Upper lobe of right lung (tissue), 1 donor: Measurements from ENCODE around the gene VCAN. TPM values are rescaled to one million over a fixed set of nuclear protein-coding genes. Genes with fewer than 3 reads are reported as not detected.
A peak's percentile ranks its signal among the peaks of the same experiment; 100 is the strongest.

Experiments
- ATAC-seq: fragments of 200-7000 bp; cut with Tn5 transposase; one replicate; pipeline ENCODE4 v1.9.1; 2020; ENCODE audit warnings: mild to moderate bottlenecking, moderate library complexity
- DNase-seq: peaks from one replicate; pipeline ENCODE4 v3.0.0-alpha.2; 2020
- H3K27ac ChIP-seq: fragments of 200-600 bp; one replicate; pipeline ENCODE4 v1.8.0; 2022
- H3K27me3 ChIP-seq: fragments of 200-600 bp; one replicate; pipeline ENCODE4 v1.8.0; 2022; ENCODE audit warnings: mild to moderate bottlenecking
- H3K36me3 ChIP-seq: fragments of 200-600 bp; one replicate; pipeline ENCODE4 v1.8.0; 2022
- H3K4me1 ChIP-seq: fragments of 200-600 bp; one replicate; pipeline ENCODE4 v1.8.0; 2022
- H3K4me3 ChIP-seq: fragments of 200-600 bp; one replicate; pipeline ENCODE4 v1.8.0; 2022; ENCODE audit warnings: mild to moderate bottlenecking
- H3K9me3 ChIP-seq: fragments of 200-600 bp; one replicate; pipeline ENCODE4 v1.8.0; 2022
- intact Hi-C: fragments of 100-400 bp; cut with DNase I; formaldehyde crosslinking; loops from one replicate; pipeline ENCODE4 v1.11.0; 2022
- total RNA-seq: library from RNA; stranded (reverse); fragmentation: NEBNext Ultra II Directional; extraction: Animal tissue kit (Norgen Biotek cat#: 25700); gene quantifications from one replicate; pipeline ENCODE4 v1.2.1, GENCODE V29; 2021
- TF ChIP-seq, protein P1 (sequence below): fragments of 200-600 bp; IDR thresholded peaks from one replicate; pipeline ENCODE4 v1.8.0; 2022; ENCODE audit warnings: antibody characterized with exemption
- donor health status: DM: no; HTN: yes; CAD: no; lungs with severe emphysema.

VCAN gene
- total RNA-seq, 1 donor from 2014 or later: 90.0 TPM

DNA sequence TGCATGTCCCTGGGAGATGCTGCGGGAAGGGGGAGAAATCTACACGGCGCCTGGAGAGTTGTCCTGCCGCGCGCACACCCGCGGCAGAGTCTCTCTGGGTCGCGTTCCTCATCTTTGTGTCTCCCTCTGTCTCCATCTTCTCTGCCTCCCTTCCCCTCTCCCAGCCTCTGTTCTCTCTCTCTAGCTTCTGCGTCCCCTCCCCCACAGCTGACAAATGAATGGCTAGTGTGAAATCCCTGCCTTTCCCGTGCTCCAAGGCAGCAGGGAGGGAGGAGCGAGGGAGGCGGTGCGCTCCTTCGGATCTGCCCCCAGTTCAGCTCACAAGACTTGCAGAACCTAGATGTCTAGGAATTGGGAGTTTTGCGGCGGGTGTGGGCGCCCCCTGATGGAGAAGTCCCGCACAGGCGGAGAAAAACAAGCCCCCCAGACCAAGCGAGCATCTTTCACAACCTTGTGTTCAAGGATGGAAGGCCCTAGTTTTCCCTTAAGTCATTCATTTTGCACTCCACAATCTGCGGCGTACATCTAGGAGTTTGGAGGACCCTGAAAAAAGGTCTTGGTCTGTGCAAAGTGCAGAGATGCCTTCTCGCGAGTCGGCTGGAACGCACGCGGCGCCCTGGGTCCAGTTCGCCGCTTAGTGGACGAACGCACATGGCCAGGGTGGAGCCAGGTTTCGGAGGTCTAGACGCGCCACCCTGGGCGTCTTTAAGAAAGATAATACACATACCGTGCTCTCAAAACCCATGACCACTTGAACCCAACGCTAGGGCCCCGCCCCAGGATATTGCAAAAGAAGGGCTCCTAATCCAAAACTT is 2.0 kb downstream of the VCAN start:
- H3K4me1 ChIP-seq: peaks cover 27% of the 10 kb centered on the region
- H3K9me3 ChIP-seq: no peaks in the 10 kb centered on the region
- peak overlapping the region; percentile 59 for H3K4me3 ChIP-seq
- peak overlapping the region; percentile 83 for H3K27ac ChIP-seq
- H3K36me3 ChIP-seq: no peaks in the 10 kb centered on the region
- peaks cover 42% of the 10 kb centered on the region for H3K27me3 ChIP-seq
- TF ChIP-seq, protein P1, sequence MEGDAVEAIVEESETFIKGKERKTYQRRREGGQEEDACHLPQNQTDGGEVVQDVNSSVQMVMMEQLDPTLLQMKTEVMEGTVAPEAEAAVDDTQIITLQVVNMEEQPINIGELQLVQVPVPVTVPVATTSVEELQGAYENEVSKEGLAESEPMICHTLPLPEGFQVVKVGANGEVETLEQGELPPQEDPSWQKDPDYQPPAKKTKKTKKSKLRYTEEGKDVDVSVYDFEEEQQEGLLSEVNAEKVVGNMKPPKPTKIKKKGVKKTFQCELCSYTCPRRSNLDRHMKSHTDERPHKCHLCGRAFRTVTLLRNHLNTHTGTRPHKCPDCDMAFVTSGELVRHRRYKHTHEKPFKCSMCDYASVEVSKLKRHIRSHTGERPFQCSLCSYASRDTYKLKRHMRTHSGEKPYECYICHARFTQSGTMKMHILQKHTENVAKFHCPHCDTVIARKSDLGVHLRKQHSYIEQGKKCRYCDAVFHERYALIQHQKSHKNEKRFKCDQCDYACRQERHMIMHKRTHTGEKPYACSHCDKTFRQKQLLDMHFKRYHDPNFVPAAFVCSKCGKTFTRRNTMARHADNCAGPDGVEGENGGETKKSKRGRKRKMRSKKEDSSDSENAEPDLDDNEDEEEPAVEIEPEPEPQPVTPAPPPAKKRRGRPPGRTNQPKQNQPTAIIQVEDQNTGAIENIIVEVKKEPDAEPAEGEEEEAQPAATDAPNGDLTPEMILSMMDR: peak; percentile 79
- peak; percentile 89 for DNase-seq
- intact Hi-C loops: no loop called here
- ATAC-seq: peak; percentile 86

DNA sequence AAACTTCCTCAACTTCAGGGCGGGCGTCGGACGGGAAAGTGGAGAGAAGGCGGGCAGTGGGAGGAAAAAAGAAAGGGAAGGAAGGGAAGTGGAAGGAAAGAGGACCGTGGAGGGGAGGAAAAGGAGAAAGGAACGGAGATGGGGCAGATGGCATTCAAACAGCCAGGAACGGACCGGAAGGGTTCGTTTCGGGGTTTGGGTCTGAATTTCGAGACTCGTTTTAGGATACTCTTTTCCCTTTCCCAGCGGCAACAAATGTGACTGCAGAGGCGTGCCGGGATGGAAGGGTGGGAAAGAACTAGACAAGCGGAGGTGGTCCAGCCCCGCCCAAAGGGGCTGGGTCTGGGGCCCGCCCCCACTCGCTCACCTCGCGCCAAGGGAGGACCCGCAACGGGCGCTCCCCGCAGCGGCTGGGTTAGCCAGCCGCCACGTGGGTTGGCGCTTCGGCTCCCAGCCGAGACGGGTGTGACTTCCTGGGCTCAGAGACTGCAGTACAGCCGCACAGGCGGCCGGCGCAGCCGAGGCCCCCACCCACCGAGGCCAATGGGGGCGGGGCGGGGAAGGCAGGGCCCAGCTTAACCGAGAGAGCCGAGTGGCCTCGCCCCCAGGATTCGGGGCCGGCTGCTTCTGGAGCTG is 2.7 kb downstream of the VCAN start:
- intact Hi-C loops: no loop called here
- Histone ChIP-seq H3K36me3 (no peaks in the 10 kb centered on the region), H3K27me3 (peaks cover 46% of the 10 kb centered on the region), H3K4me1 (peaks cover 27% of the 10 kb centered on the region), H3K4me3 (peak overlapping the region; percentile 59), H3K27ac (peak overlapping the region; percentile 83), H3K9me3 (no peaks in the 10 kb centered on the region)
- ATAC-seq (peak; percentile 84), DNase-seq (peak; percentile 88)
- TF ChIP-seq, protein P1: no peak

DNA sequence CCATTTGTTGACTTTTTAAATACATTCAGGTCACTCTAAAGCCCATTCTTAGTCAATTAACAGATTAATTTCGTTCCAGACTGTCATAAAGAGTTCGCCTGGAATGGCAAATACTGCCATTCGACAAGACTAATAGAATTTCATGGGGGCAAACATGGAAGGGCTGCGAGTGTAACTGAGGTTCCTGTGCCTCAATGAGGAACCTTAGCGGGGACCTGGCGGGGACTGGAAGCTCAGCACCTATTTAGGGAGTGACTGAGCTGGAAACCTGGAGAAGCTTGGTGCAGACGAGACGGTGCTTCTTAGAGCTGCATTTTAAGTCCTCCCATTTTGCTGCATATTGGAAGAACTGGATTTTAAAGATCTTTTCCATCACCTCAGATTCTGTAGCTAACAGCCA is 3.4 kb downstream of the VCAN start:
- H3K4me1 ChIP-seq: peaks cover 27% of the 10 kb centered on the region
- H3K4me3 ChIP-seq: peak overlapping the region; percentile 59
- peaks cover 49% of the 10 kb centered on the region for H3K27me3 ChIP-seq
- H3K36me3 ChIP-seq: no peaks in the 10 kb centered on the region
- TF ChIP-seq, protein P1: no peak
- peak overlapping the region; percentile 83 for H3K27ac ChIP-seq
- intact Hi-C loops: no loop called here
- ATAC-seq (no peak), DNase-seq (no peak)
- H3K9me3 ChIP-seq: no peaks in the 10 kb centered on the region

DNA sequence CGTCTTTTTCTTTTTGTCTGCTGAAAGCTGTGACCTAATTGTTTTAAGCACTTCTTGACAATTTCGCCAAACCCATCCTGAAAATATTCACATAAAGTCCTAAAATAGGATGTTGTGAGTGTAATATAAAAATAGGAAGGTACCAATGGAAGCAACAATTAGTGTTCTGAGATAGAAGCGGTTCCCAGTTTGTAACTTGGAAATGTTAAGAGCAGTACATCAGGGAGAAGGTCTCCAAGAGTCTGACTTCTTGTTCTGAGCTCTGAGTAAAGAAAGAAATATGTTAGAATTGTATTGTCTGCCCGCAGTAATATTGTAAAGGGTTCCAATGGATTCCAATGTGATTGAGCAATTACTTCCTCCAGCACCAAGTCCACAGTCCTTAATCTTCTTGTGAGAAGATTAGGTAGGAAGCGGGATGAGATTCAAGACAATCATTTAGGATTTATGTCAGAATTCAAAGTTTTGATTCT is 3.9 kb downstream of the VCAN start:
- TF ChIP-seq, protein P1: no peak
- intact Hi-C loops: no loop called here
- Histone ChIP-seq H3K27me3 (peaks cover 47% of the 10 kb centered on the region), H3K9me3 (no peaks in the 10 kb centered on the region), H3K4me1 (peaks cover 27% of the 10 kb centered on the region), H3K36me3 (no peaks in the 10 kb centered on the region), H3K4me3 (peak overlapping the region; percentile 59), H3K27ac (peak overlapping the region; percentile 83)
- DNase-seq (no peak), ATAC-seq (no peak)

DNA sequence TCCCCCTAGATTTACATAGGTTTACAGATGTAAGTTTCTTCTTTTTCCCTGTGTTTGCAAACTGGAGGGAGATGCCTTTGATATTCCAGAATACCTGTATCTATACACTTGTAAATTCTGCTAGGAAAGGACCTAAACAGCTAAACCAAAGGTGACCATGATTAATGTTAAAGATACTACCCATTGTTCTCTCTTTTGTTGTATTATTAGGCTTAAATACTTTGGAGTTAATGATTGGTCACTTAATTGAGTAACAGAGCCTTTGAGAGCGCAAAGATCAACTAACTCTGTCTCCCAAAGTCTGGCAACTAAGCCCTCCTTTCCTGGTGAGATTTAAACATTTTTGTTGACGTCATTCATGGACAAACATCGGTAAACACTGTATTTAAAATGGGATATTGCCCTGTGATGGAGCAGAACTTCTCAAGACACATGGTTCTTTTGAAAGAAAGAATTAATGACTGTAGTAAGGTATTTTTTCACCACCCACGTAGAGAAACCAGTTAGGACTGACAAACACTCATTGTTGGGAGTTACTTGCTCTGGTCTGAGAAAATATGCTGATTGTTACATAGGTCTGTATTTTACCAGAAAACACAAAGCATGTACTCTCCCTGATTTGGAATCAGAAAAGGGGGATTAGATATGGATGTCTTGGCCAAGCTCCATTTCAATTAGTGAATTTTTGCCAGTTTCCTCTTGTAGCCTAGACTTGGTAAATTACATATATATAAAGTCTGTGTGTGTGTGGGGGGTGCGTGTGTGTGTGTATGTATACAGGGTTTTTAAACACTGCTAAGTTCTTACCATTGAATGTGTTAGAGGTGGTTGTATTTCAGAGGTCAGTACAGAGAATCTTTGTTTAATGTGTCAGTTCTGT is 4.6 kb downstream of the VCAN start:
- DNase-seq (no peak), ATAC-seq (no peak)
- TF ChIP-seq, protein P1: no peak
- intact Hi-C loops: no loop called here
- H3K4me1 ChIP-seq: peaks cover 27% of the 10 kb centered on the region
- H3K27me3 ChIP-seq: peaks cover 41% of the 10 kb centered on the region
- no peaks in the 10 kb centered on the region for H3K9me3 ChIP-seq
- H3K27ac ChIP-seq: no peak overlapping the region
- no peaks in the 10 kb centered on the region for H3K36me3 ChIP-seq
- H3K4me3 ChIP-seq: no peak overlapping the region
